GM23338 (cell line): Measurements from ENCODE around the gene ISCU.

Experiments
- CREB1 ChIP-seq: fragments of 250-450 bp; sonication (Bioruptor Pico); IDR thresholded peaks from 2 replicates; pipeline ENCODE4 v1.5.0; 2020; ENCODE audit warnings: low read depth, mild to moderate bottlenecking, moderate library complexity
- CTCF ChIP-seq, 2 experiments: fragments of 200-600 bp in 1 of 2; sonication (generic) in 1 of 2; conservative IDR thresholded peaks; 2 replicates each; pipeline versions ENCODE4 v1.5.1 to v1.6.1; 2016 to 2017; ENCODE audit warnings: antibody characterized with exemption in 2 of 2, low read depth in 2 of 2, mild to moderate bottlenecking in 2 of 2, moderate library complexity in 1 of 2
- EZH2 ChIP-seq: fragments of 200-600 bp; sonication (generic); IDR thresholded peaks from one replicate; pipeline ENCODE4 v1.8.0; 2017; ENCODE audit warnings: antibody characterized with exemption, mild to moderate bottlenecking, low read depth; ENCODE audit not compliant: unreplicated experiment
- EZH2phosphoT487 ChIP-seq: fragments of 200-600 bp; sonication (generic); IDR thresholded peaks from one replicate; pipeline ENCODE4 v1.8.1; 2018; ENCODE audit warnings: antibody characterized with exemption; ENCODE audit not compliant: unreplicated experiment
- JUNB ChIP-seq: IDR thresholded peaks from one replicate; pipeline ENCODE4 v1.6.1; 2016; ENCODE audit warnings: antibody characterized with exemption; ENCODE audit not compliant: unreplicated experiment
- NANOG ChIP-seq: IDR thresholded peaks from 2 replicates; pipeline ENCODE4 v1.6.1; 2016; ENCODE audit warnings: antibody characterized with exemption, borderline replicate concordance
- POLR2AphosphoS5 ChIP-seq: IDR thresholded peaks from 2 replicates; pipeline ENCODE4 v1.6.1; 2016; ENCODE audit warnings: antibody characterized with exemption, low read depth
- REST ChIP-seq: IDR thresholded peaks from one replicate; pipeline ENCODE4 v1.6.1; 2018; ENCODE audit warnings: antibody characterized with exemption; ENCODE audit not compliant: unreplicated experiment
- ZNF114 ChIP-seq: fragments of 250-450 bp; sonication (Bioruptor Pico); IDR thresholded peaks from 2 replicates; pipeline ENCODE4 v1.5.0; 2020; ENCODE audit warnings: mild to moderate bottlenecking, moderate library complexity

GRCh38 chr12:108583991-108584390 is 21.6 kb downstream of the ISCU start:
- TF ChIP-seq EZH2 (no peak), CTCF (conservative IDR thresholded peaks at IDR 0.05; ENCODE audit: low read depth in 2 of 2) (no peak), ZNF114 (CRISPR knock-in tag) (no peak), REST (no peak), POLR2AphosphoS5 (no peak), CREB1 (CRISPR knock-in tag) (no peak), EZH2phosphoT487 (no peak), JUNB (no peak), NANOG (no peak)
